SIG-M5 (cell line): Measurements from ENCODE around the gene ZKSCAN1.

Experiments
- DNase-seq: peaks from one replicate; lab custom pipeline; 2025; lab: John Stamatoyannopoulos, UW

The ZKSCAN1 gene

GRCh38 chr7:100081535-100082102 lies 66.2 kb downstream of the ZKSCAN1 start, which contains the start of gene ZNF3:
ZNF3 (minus strand) TSS chr7:100081723; CDS start chr7:100077357, 4,366 bp downstream.
- peak; percentile 84 for DNase-seq

GRCh38 chr7:100082978-100083377 lies 67.6 kb downstream of the ZKSCAN1 start:
- DNase-seq = no peak

GRCh38 chr7:100085515-100085914 lies 70.1 kb downstream of the ZKSCAN1 start:
- no peak for DNase-seq

GRCh38 chr7:100087055-100087750 lies 71.8 kb downstream of the ZKSCAN1 start:
- DNase-seq = no peak

GRCh38 chr7:100088095-100088620 lies 72.8 kb downstream of the ZKSCAN1 start:
- DNase-seq = no peak

- no peak for DNase-seq
Measured at GRCh38 chr7:100088621-100089457, 73.4 kb downstream of the ZKSCAN1 start, which contains the start of gene COPS6. COPS6 (plus strand) TSS chr7:100088969; CDS start chr7:100088991, 22 bp downstream.

- no peak for DNase-seq
Measured at GRCh38 chr7:100089458-100090196, 74.2 kb downstream of the ZKSCAN1 start.

GRCh38 chr7:100090527-100091410 lies 75.4 kb downstream of the ZKSCAN1 start:
- DNase-seq = no peak
